Upper lobe of left lung (tissue), 6 donors: ENCODE measurements around the gene BMX. TPM values are rescaled to one million over a fixed set of nuclear protein-coding genes. Genes with fewer than 3 reads are reported as not detected.
A peak's percentile ranks its signal among the peaks of the same experiment; 100 is the strongest.

Source experiments
- ATAC-seq, 2 donors: fragments of 200-7000 bp; cut with Tn5 transposase; one replicate each; pipeline ENCODE4 v1.9.1; 2022; ENCODE audit warnings: mild to moderate bottlenecking in 2 of 2, moderate library complexity in 2 of 2; ENCODE audit not compliant: low FRiP score in 2 of 2
- DNase-seq, 2 donors: peaks; one replicate each; pipeline ENCODE4 v3.0.0-alpha.2; 2019 to 2020
- H3K27ac ChIP-seq, 4 donors: fragments of 200-600 bp; sonication (generic); one replicate each; pipeline ENCODE4 v1.5.1; 2016 to 2019
- H3K27me3 ChIP-seq, 4 donors: fragments of 200-600 bp; sonication (generic); one replicate each; pipeline ENCODE4 v1.5.1; 2017 to 2019
- H3K36me3 ChIP-seq, 4 donors: fragments of 200-600 bp; sonication (generic); one replicate each; pipeline ENCODE4 v1.5.1; 2016 to 2019
- H3K4me1 ChIP-seq, 4 donors: fragments of 200-600 bp; sonication (generic); one replicate each; pipeline ENCODE4 v1.5.1; 2018 to 2019
- H3K4me3 ChIP-seq, 4 donors: fragments of 200-600 bp; sonication (generic); one replicate each; pipeline ENCODE4 v1.5.1; 2017 to 2019; ENCODE audit warnings: mild to moderate bottlenecking in 2 of 4, moderate library complexity in 1 of 4
- H3K9me3 ChIP-seq, 4 donors: fragments of 200-600 bp; sonication (generic); one replicate each; pipeline ENCODE4 v1.5.1; 2018 to 2019
- CTCF ChIP-seq, 6 experiments: fragments of 450-650 bp in 4 of 6; fragments of 200-600 bp in 2 of 6; sonication (generic) in 2 of 6; IDR thresholded peaks; one replicate each; pipeline ENCODE4 v1.5.1; 2016 to 2019; ENCODE audit warnings: antibody characterized with exemption in 6 of 6
- EP300 ChIP-seq, 4 donors: sonication (generic); formaldehyde crosslinking; IDR thresholded peaks; one replicate each; pipeline ENCODE4 v1.5.1; 2017; ENCODE audit warnings: antibody characterized with exemption in 4 of 4, control low read depth in 2 of 4
- POLR2A ChIP-seq, 4 donors: fragments of 450-650 bp; IDR thresholded peaks; one replicate each; pipeline ENCODE4 v1.5.1; 2016 to 2017; ENCODE audit warnings: antibody characterized with exemption in 4 of 4, mild to moderate bottlenecking in 2 of 4
- POLR2AphosphoS5 ChIP-seq, 2 donors: sonication (generic); formaldehyde crosslinking; IDR thresholded peaks; one replicate each; pipeline ENCODE4 v1.5.1; 2017; ENCODE audit warnings: antibody characterized with exemption in 2 of 2
- WGBS, 2 donors: methylation state at CpG; one replicate each; pipeline ENCODE4 v1.1.5; 2017 to 2018; 5-methylcytosine and 5-hydroxymethylcytosine counted together
- total RNA-seq, 6 donors: library from RNA; depleted of rRNA in 4 of 6; stranded (reverse); fragments of >200 nt in 4 of 6; gene quantifications; one replicate each; pipeline versions ENCODE4 v1.1.0 to v1.2.1, GENCODE V29; 2016 to 2021
- donor health status: DM: no; HTN: no; CAD: no; lungs with moderate emphysema.
- donor health status: DM: no; HTN: yes; CAD: no; lungs with severe emphysema.

The BMX gene
- total RNA-seq, 6 donors from 2014 or later: 1.3 to 4.2 (median 3.6) TPM; not detected in 2

- Histone ChIP-seq H3K9me3 (no peaks in the 10 kb centered on the region), H3K27me3 (no peaks in the 10 kb centered on the region), H3K36me3 (no peaks in the 10 kb centered on the region), H3K4me3 (no peak within 1 kb of the TSS), H3K27ac (peak within 1 kb of the TSS in 1 of 4 donors; percentile 22), H3K4me1 (no peaks in the 10 kb centered on the region)
- no peak for DNase-seq
- no peak for TF ChIP-seq POLR2AphosphoS5 (IDR thresholded peaks at IDR 0.05)
- no peak for TF ChIP-seq EP300 (IDR thresholded peaks at IDR 0.05)
- TF ChIP-seq CTCF (IDR thresholded peaks at IDR 0.05): no peak
- TF ChIP-seq POLR2A (IDR thresholded peaks at IDR 0.05): no peak
- 69 to 74% methylated on average over 4 of the region's 4 CpGs for WGBS, 2 donors
- ATAC-seq: no peak
These were observed 100.1 kb downstream of the BMX start, which contains the start of gene ACE2 for GRCh38 chrX:15600745-15601144. TSS of gene ACE2 (minus strand) at chrX:15600960. CDS start at chrX:15600911, 49 bp downstream.

- ATAC-seq: no peak
- H3K27me3 ChIP-seq: no peaks in the 10 kb centered on the region
- H3K9me3 ChIP-seq: no peaks in the 10 kb centered on the region
- WGBS, 2 donors: 58 to 87% methylated on average over 3 of the region's 3 CpGs
- H3K27ac ChIP-seq: peak overlapping the region in 1 of 4 donors; percentile 22
- H3K36me3 ChIP-seq: no peaks in the 10 kb centered on the region
- H3K4me1 ChIP-seq: peaks cover 0 to 5% (median 0%) of the 10 kb centered on the region in 4 donors
- H3K4me3 ChIP-seq: no peak overlapping the region
- DNase-seq: no peak
- TF ChIP-seq CTCF (IDR thresholded peaks at IDR 0.05): no peak
- no peak for TF ChIP-seq POLR2A (IDR thresholded peaks at IDR 0.05)
- TF ChIP-seq EP300 (IDR thresholded peaks at IDR 0.05): peak in 1 of 4 donors; percentile 22
- TF ChIP-seq POLR2AphosphoS5 (IDR thresholded peaks at IDR 0.05): no peak
These were observed 101.3 kb downstream of the BMX start for GRCh38 chrX:15601932-15602331.

- ATAC-seq: no peak
- H3K4me3 ChIP-seq: no peak overlapping the region
- 68 to 77% methylated on average over 5 of the region's 5 CpGs for WGBS, 2 donors
- H3K4me1 ChIP-seq: peaks cover 0 to 8% (median 0%) of the 10 kb centered on the region in 4 donors
- no peaks in the 10 kb centered on the region for H3K9me3 ChIP-seq
- H3K27me3 ChIP-seq: no peaks in the 10 kb centered on the region
- TF ChIP-seq EP300 (IDR thresholded peaks at IDR 0.05): no peak
- no peak for TF ChIP-seq POLR2AphosphoS5 (IDR thresholded peaks at IDR 0.05)
- no peak for TF ChIP-seq CTCF (IDR thresholded peaks at IDR 0.05)
- no peak for TF ChIP-seq POLR2A (IDR thresholded peaks at IDR 0.05)
- H3K36me3 ChIP-seq: no peaks in the 10 kb centered on the region
- DNase-seq: no peak
- H3K27ac ChIP-seq: no peak overlapping the region
These were observed 102.2 kb downstream of the BMX start for GRCh38 chrX:15602761-15603160.

GRCh38 chrX:15605226-15605625 is 104.6 kb downstream of the BMX start:
- Histone ChIP-seq H3K27me3 (no peaks in the 10 kb centered on the region), H3K27ac (no peak overlapping the region), H3K9me3 (no peaks in the 10 kb centered on the region), H3K4me1 (peaks cover 0 to 8% (median 0%) of the 10 kb centered on the region in 4 donors), H3K36me3 (no peaks in the 10 kb centered on the region), H3K4me3 (no peak overlapping the region)
- WGBS, 2 donors: 72 to 100% methylated on average over 1 of the region's 1 CpG
- TF ChIP-seq EP300 (IDR thresholded peaks at IDR 0.05) (no peak), POLR2AphosphoS5 (IDR thresholded peaks at IDR 0.05) (no peak), POLR2A (IDR thresholded peaks at IDR 0.05) (no peak), CTCF (IDR thresholded peaks at IDR 0.05) (no peak)
- ATAC-seq (no peak), DNase-seq (no peak)

Other genes with a start within 250 kb of the BMX start
- gene ASB9, start 230.7 kb upstream of the BMX start, total RNA-seq: 1 to 10 TPM; 3.0 to 6.2 (median 3.6) TPM
- gene ASB11, start 185.2 kb upstream of the BMX start, total RNA-seq: under 1 TPM in 1 of 6 donors, not detected in 5; 0.14 TPM
- 10 to 100 TPM in 5 of 6 donors, 1 to 10 TPM in 1; 6.2 to 82.0 (median 22.2) TPM for gene PIGA, start 165.3 kb upstream of the BMX start, total RNA-seq
- gene VEGFD, start 116.4 kb upstream of the BMX start, total RNA-seq: 10 to 100 TPM in 4 of 6 donors, 1 to 10 TPM in 2; 5.3 to 42.3 (median 18.5) TPM
- gene PIR, start 7.5 kb upstream of the BMX start, total RNA-seq: 10 to 100 TPM; 11.7 to 20.6 (median 18.5) TPM
- gene ACE2, start 100.2 kb downstream of the BMX start, total RNA-seq: 1 to 10 TPM in 5 of 6 donors, not detected in 1; 1.6 to 4.1 (median 2.7) TPM
- gene CLTRN, start 164.0 kb downstream of the BMX start, total RNA-seq: 1 to 10 TPM in 4 of 6 donors, under 1 TPM in 1, not detected in 1; 0.88 to 7.9 (median 1.3) TPM
- gene CA5B, start 237.5 kb downstream of the BMX start, total RNA-seq: 10 to 100 TPM in 5 of 6 donors, 1 to 10 TPM in 1; 9.9 to 35.6 (median 17.4) TPM